Small intestine (tissue), 7 donors: ENCODE results near the gene PEAK1. TPM values are rescaled to one million over a fixed set of nuclear protein-coding genes. Genes with fewer than 3 reads are reported as not detected.

Source experiments
- DNase-seq, 2 donors: peaks; one replicate each; pipeline versions ENCODE4 v3.0.0 to v3.0.0-alpha.2; 2013
- FAIRE-seq: peaks from 2 replicates; lab custom pipeline; 2012; peaks lifted over from hg19 to GRCh38; lab: Jason Lieb, UNC
- H3K27ac ChIP-seq, 3 donors: one replicate each; pipeline ENCODE4 v1.5.1; 2013; ENCODE audit warnings: low read length in 2 of 3, mild to moderate bottlenecking in 2 of 3, control low read depth in 1 of 3, inconsistent platforms in 1 of 3, low read depth in 1 of 3, moderate library complexity in 1 of 3
- H3K27me3 ChIP-seq, 3 donors: one replicate each; pipeline ENCODE4 v1.6.1; 2013; ENCODE audit warnings: low read length in 3 of 3, inconsistent platforms in 1 of 3; ENCODE audit not compliant: control insufficient read depth in 3 of 3, insufficient read depth in 3 of 3
- H3K36me3 ChIP-seq, 3 donors: one replicate each; pipeline ENCODE4 v1.6.1; 2013; ENCODE audit warnings: low read length in 3 of 3, inconsistent platforms in 1 of 3, low read depth in 1 of 3, mild to moderate bottlenecking in 1 of 3, moderate library complexity in 1 of 3; ENCODE audit not compliant: control insufficient read depth in 3 of 3, insufficient read depth in 2 of 3
- H3K4me1 ChIP-seq, 3 donors: one replicate each; pipeline ENCODE4 v1.6.1; 2013; ENCODE audit warnings: low read length in 2 of 3, inconsistent platforms in 1 of 3, low read depth in 1 of 3, mild to moderate bottlenecking in 1 of 3, moderate library complexity in 1 of 3; ENCODE audit not compliant: control insufficient read depth in 3 of 3, insufficient read depth in 2 of 3
- H3K4me3 ChIP-seq, 3 donors: one replicate each; pipeline ENCODE4 v1.5.1; 2013; ENCODE audit warnings: low read length in 3 of 3, control low read depth in 1 of 3, inconsistent platforms in 1 of 3, low read depth in 1 of 3, mild to moderate bottlenecking in 1 of 3, moderate library complexity in 1 of 3
- H3K9me3 ChIP-seq, 2 donors: one replicate each; pipeline ENCODE4 v1.6.1; 2013; ENCODE audit warnings: low read depth in 1 of 2, low read length in 1 of 2; ENCODE audit not compliant: control insufficient read depth in 2 of 2, insufficient read depth in 1 of 2
- WGBS, 3 donors: extraction: QIAGEN DNeasy Blood & Tissue Kit; methylation state at CpG; one replicate each; pipeline ENCODE4 v1.1.7; 2013; 5-methylcytosine and 5-hydroxymethylcytosine counted together
- polyA plus RNA-seq, 4 donors: library from polyadenylated mRNA; stranded (reverse) in 3 of 4; unstranded in 1 of 4; fragments of 200-250 nt in 3 of 4; fragments of 120-200 nt in 1 of 4; gene quantifications; one replicate each; pipeline versions ENCODE4 v1.2.1 to v1.2.3, GENCODE V29; 2013
- donor health status: healthy with polysubstance abuse.
- donor health status: control.
- donor health status: control.
- donor health status: Bipolar disorder and iron deficiency.
- donor health status: healthy.

The PEAK1 gene
- polyA plus RNA-seq, 4 donors = 1.4 to 24.8 (median 5.3) TPM

GRCh38 chr15:77081971-77082370, 337.9 kb downstream of the PEAK1 start:
- WGBS, 3 donors = 75 to 82% (median 79%) methylated on average over 5 of the region's 5 CpGs

GRCh38 chr15:77076323-77076915, 343.5 kb downstream of the PEAK1 start:
- Histone ChIP-seq H3K27me3 (no peaks in the 10 kb centered on the region), H3K27ac (no peak overlapping the region), H3K4me1 (peaks cover 0 to under 1% (median 0%) of the 10 kb centered on the region in 3 donors), H3K36me3 (no peaks in the 10 kb centered on the region), H3K4me3 (no peak overlapping the region), H3K9me3 (no peaks in the 10 kb centered on the region)
- no peak for DNase-seq
- FAIRE-seq = no peak
- 67 to 86% (median 78%) methylated on average over 4 of the region's 4 CpGs for WGBS, 3 donors

More at GRCh38 chr15:77081971-77082370, 337.9 kb downstream of the PEAK1 start:
- DNase-seq (no peak), FAIRE-seq (no peak)
- no peak overlapping the region for H3K27ac ChIP-seq
- H3K4me3 ChIP-seq = no peak overlapping the region
- H3K27me3 ChIP-seq = no peaks in the 10 kb centered on the region
- no peaks in the 10 kb centered on the region for H3K36me3 ChIP-seq
- H3K4me1 ChIP-seq = peaks cover 0 to 2% (median 0%) of the 10 kb centered on the region in 3 donors
- no peaks in the 10 kb centered on the region for H3K9me3 ChIP-seq

- DNase-seq (no peak), FAIRE-seq (no peak)
- peaks cover 0 to 5% (median 0%) of the 10 kb centered on the region in 3 donors for H3K4me1 ChIP-seq
- no peak overlapping the region for H3K27ac ChIP-seq
- H3K27me3 ChIP-seq = no peaks in the 10 kb centered on the region
- no peaks in the 10 kb centered on the region for H3K36me3 ChIP-seq
- no peak overlapping the region for H3K4me3 ChIP-seq
- H3K9me3 ChIP-seq = no peaks in the 10 kb centered on the region
- 76 to 83% (median 80%) methylated on average over 9 of the region's 9 CpGs for WGBS, 3 donors
Measured at GRCh38 chr15:77075528-77075927, 344.4 kb downstream of the PEAK1 start.

GRCh38 chr15:77074350-77074749, 345.6 kb downstream of the PEAK1 start:
- Histone ChIP-seq H3K4me1 (peaks cover 0 to 6% (median 0%) of the 10 kb centered on the region in 3 donors), H3K27ac (no peak overlapping the region), H3K36me3 (peaks cover 0 to 4% (median 0%) of the 10 kb centered on the region in 3 donors), H3K27me3 (no peaks in the 10 kb centered on the region), H3K9me3 (no peaks in the 10 kb centered on the region), H3K4me3 (no peak overlapping the region)
- no peak for DNase-seq
- 77 to 87% (median 85%) methylated on average over 2 of the region's 2 CpGs for WGBS, 3 donors
- no peak for FAIRE-seq

- H3K4me1 ChIP-seq = peaks cover 0 to 28% (median 0%) of the 10 kb centered on the region in 3 donors
- H3K9me3 ChIP-seq = no peaks in the 10 kb centered on the region
- peak overlapping the region in 1 of 3 donors; percentile 95 for H3K4me3 ChIP-seq
- peaks cover 0 to 4% (median 0%) of the 10 kb centered on the region in 3 donors for H3K36me3 ChIP-seq
- WGBS, 3 donors = 85 to 86% (median 85%) methylated on average over 15 of the region's 15 CpGs
- FAIRE-seq = no peak
- no peaks in the 10 kb centered on the region for H3K27me3 ChIP-seq
- H3K27ac ChIP-seq = peak overlapping the region in 1 of 3 donors; percentile 97
- no peak for DNase-seq
Measured at GRCh38 chr15:77071305-77072223, 348.3 kb downstream of the PEAK1 start.

GRCh38 chr15:77070495-77071304, 349.2 kb downstream of the PEAK1 start, which contains the start of gene TSPAN3:
TSS of gene TSPAN3 (minus strand) at chr15:77071109. CDS start at chr15:77070954, 155 bp downstream.
- Histone ChIP-seq H3K9me3 (no peaks in the 10 kb centered on the region), H3K36me3 (peaks cover 0 to 4% (median 0%) of the 10 kb centered on the region in 3 donors), H3K27me3 (no peaks in the 10 kb centered on the region), H3K27ac (peak within 1 kb of the TSS; percentile 85 to 97 (median 95)), H3K4me1 (peaks cover 0 to 33% (median 0%) of the 10 kb centered on the region in 3 donors), H3K4me3 (peak within 1 kb of the TSS; percentile 90 to 95 (median 93))
- DNase-seq (peak; percentile 94 to 96), FAIRE-seq (no peak)
- 0 to 1% (median 1%) methylated on average over 63 to 97 of the region's 97 CpGs for WGBS, 3 donors

GRCh38 chr15:77070180-77070494, 349.8 kb downstream of the PEAK1 start:
- peak overlapping the region; percentile 90 to 95 (median 93) for H3K4me3 ChIP-seq
- no peaks in the 10 kb centered on the region for H3K9me3 ChIP-seq
- H3K4me1 ChIP-seq = peaks cover 0 to 38% (median 0%) of the 10 kb centered on the region in 3 donors
- 0 to 1% (median 1%) methylated on average over 18 of the region's 18 CpGs for WGBS, 3 donors
- peak overlapping the region; percentile 85 to 97 (median 95) for H3K27ac ChIP-seq
- H3K27me3 ChIP-seq = no peaks in the 10 kb centered on the region
- FAIRE-seq (no peak), DNase-seq (no peak)
- H3K36me3 ChIP-seq = peaks cover 0 to 7% (median 0%) of the 10 kb centered on the region in 3 donors
